ENCODE results near the gene CHL1.

CHL1 gene

GRCh38 chr3:270688-271087 is 74.1 kb downstream of the CHL1 start:
- H3K9me3 ChIP-seq (ENCODE audit: low read length): no peaks in the 10 kb centered on the region
- no peaks in the 10 kb centered on the region for H3K4me1 ChIP-seq (ENCODE audit: insufficient read depth, low read length)
- no peak overlapping the region for H3K4me3 ChIP-seq (ENCODE audit: low read length)
- H3K36me3 ChIP-seq (ENCODE audit: insufficient read depth, low read length): no peaks in the 10 kb centered on the region
- H2AFZ ChIP-seq (ENCODE audit: low read depth, low read length): no peak overlapping the region
- no peaks in the 10 kb centered on the region for H3K27me3 ChIP-seq (ENCODE audit: insufficient read depth, low read length)

GRCh38 chr3:274927-275326 is 78.4 kb downstream of the CHL1 start:
- no peak overlapping the region for H3K4me3 ChIP-seq (ENCODE audit: low read length)
- H3K9me3 ChIP-seq (ENCODE audit: low read length): no peaks in the 10 kb centered on the region
- H3K36me3 ChIP-seq (ENCODE audit: insufficient read depth, low read length): no peaks in the 10 kb centered on the region
- H3K27me3 ChIP-seq (ENCODE audit: insufficient read depth, low read length): no peaks in the 10 kb centered on the region
- H2AFZ ChIP-seq (ENCODE audit: low read depth, low read length): no peak overlapping the region
- H3K4me1 ChIP-seq (ENCODE audit: insufficient read depth, low read length): no peaks in the 10 kb centered on the region

- no peaks in the 10 kb centered on the region for H3K36me3 ChIP-seq (ENCODE audit: insufficient read depth, low read length)
- H3K27me3 ChIP-seq (ENCODE audit: insufficient read depth, low read length): no peaks in the 10 kb centered on the region
- H3K4me3 ChIP-seq (ENCODE audit: low read length): no peak overlapping the region
- H3K9me3 ChIP-seq (ENCODE audit: low read length): no peaks in the 10 kb centered on the region
- no peak overlapping the region for H2AFZ ChIP-seq (ENCODE audit: low read depth, low read length)
- no peaks in the 10 kb centered on the region for H3K4me1 ChIP-seq (ENCODE audit: insufficient read depth, low read length)
Observed at GRCh38 chr3:277873-278272, 81.3 kb downstream of the CHL1 start.

GRCh38 chr3:278300-279064 is 81.9 kb downstream of the CHL1 start:
- no peaks in the 10 kb centered on the region for H3K27me3 ChIP-seq (ENCODE audit: insufficient read depth, low read length)
- no peaks in the 10 kb centered on the region for H3K36me3 ChIP-seq (ENCODE audit: insufficient read depth, low read length)
- H3K4me1 ChIP-seq (ENCODE audit: insufficient read depth, low read length): no peaks in the 10 kb centered on the region
- no peak overlapping the region for H2AFZ ChIP-seq (ENCODE audit: low read depth, low read length)
- no peak overlapping the region for H3K4me3 ChIP-seq (ENCODE audit: low read length)
- H3K9me3 ChIP-seq (ENCODE audit: low read length): no peaks in the 10 kb centered on the region

- no peak overlapping the region for H2AFZ ChIP-seq (ENCODE audit: low read depth, low read length)
- no peaks in the 10 kb centered on the region for H3K36me3 ChIP-seq (ENCODE audit: insufficient read depth, low read length)
- H3K4me1 ChIP-seq (ENCODE audit: insufficient read depth, low read length): no peaks in the 10 kb centered on the region
- no peaks in the 10 kb centered on the region for H3K27me3 ChIP-seq (ENCODE audit: insufficient read depth, low read length)
- no peak overlapping the region for H3K4me3 ChIP-seq (ENCODE audit: low read length)
- no peaks in the 10 kb centered on the region for H3K9me3 ChIP-seq (ENCODE audit: low read length)
Observed at GRCh38 chr3:279325-279724, 82.8 kb downstream of the CHL1 start.

GRCh38 chr3:280681-281080 is 84.1 kb downstream of the CHL1 start:
- no peak overlapping the region for H2AFZ ChIP-seq (ENCODE audit: low read depth, low read length)
- no peak overlapping the region for H3K4me3 ChIP-seq (ENCODE audit: low read length)
- H3K9me3 ChIP-seq (ENCODE audit: low read length): no peaks in the 10 kb centered on the region
- no peaks in the 10 kb centered on the region for H3K4me1 ChIP-seq (ENCODE audit: insufficient read depth, low read length)
- no peaks in the 10 kb centered on the region for H3K27me3 ChIP-seq (ENCODE audit: insufficient read depth, low read length)
- H3K36me3 ChIP-seq (ENCODE audit: insufficient read depth, low read length): no peaks in the 10 kb centered on the region

- Histone ChIP-seq H3K9me3 (ENCODE audit: low read length) (no peaks in the 10 kb centered on the region), H2AFZ (ENCODE audit: low read depth, low read length) (no peak overlapping the region), H3K4me3 (ENCODE audit: low read length) (no peak overlapping the region), H3K27me3 (ENCODE audit: insufficient read depth, low read length) (no peaks in the 10 kb centered on the region), H3K4me1 (ENCODE audit: insufficient read depth, low read length) (no peaks in the 10 kb centered on the region), H3K36me3 (ENCODE audit: insufficient read depth, low read length) (no peaks in the 10 kb centered on the region)
Observed at GRCh38 chr3:284322-284721, 87.8 kb downstream of the CHL1 start.

GRCh38 chr3:288417-288816 is 91.9 kb downstream of the CHL1 start:
- no peaks in the 10 kb centered on the region for H3K36me3 ChIP-seq (ENCODE audit: insufficient read depth, low read length)
- H3K4me3 ChIP-seq (ENCODE audit: low read length): no peak overlapping the region
- H3K27me3 ChIP-seq (ENCODE audit: insufficient read depth, low read length): no peaks in the 10 kb centered on the region
- H3K4me1 ChIP-seq (ENCODE audit: insufficient read depth, low read length): no peaks in the 10 kb centered on the region
- H3K9me3 ChIP-seq (ENCODE audit: low read length): no peaks in the 10 kb centered on the region
- no peak overlapping the region for H2AFZ ChIP-seq (ENCODE audit: low read depth, low read length)

- no peak overlapping the region for H3K4me3 ChIP-seq (ENCODE audit: low read length)
- no peaks in the 10 kb centered on the region for H3K36me3 ChIP-seq (ENCODE audit: insufficient read depth, low read length)
- no peaks in the 10 kb centered on the region for H3K4me1 ChIP-seq (ENCODE audit: insufficient read depth, low read length)
- H2AFZ ChIP-seq (ENCODE audit: low read depth, low read length): no peak overlapping the region
- no peaks in the 10 kb centered on the region for H3K9me3 ChIP-seq (ENCODE audit: low read length)
- no peaks in the 10 kb centered on the region for H3K27me3 ChIP-seq (ENCODE audit: insufficient read depth, low read length)
Observed at GRCh38 chr3:291028-291427, 94.5 kb downstream of the CHL1 start.

- no peaks in the 10 kb centered on the region for H3K36me3 ChIP-seq (ENCODE audit: insufficient read depth, low read length)
- no peaks in the 10 kb centered on the region for H3K9me3 ChIP-seq (ENCODE audit: low read length)
- H2AFZ ChIP-seq (ENCODE audit: low read depth, low read length): no peak overlapping the region
- H3K4me3 ChIP-seq (ENCODE audit: low read length): no peak overlapping the region
- H3K4me1 ChIP-seq (ENCODE audit: insufficient read depth, low read length): no peaks in the 10 kb centered on the region
- no peaks in the 10 kb centered on the region for H3K27me3 ChIP-seq (ENCODE audit: insufficient read depth, low read length)
Observed at GRCh38 chr3:291646-292436, 95.3 kb downstream of the CHL1 start.

GRCh38 chr3:294096-294495 is 97.5 kb downstream of the CHL1 start:
- no peaks in the 10 kb centered on the region for H3K36me3 ChIP-seq (ENCODE audit: insufficient read depth, low read length)
- no peaks in the 10 kb centered on the region for H3K9me3 ChIP-seq (ENCODE audit: low read length)
- no peak overlapping the region for H2AFZ ChIP-seq (ENCODE audit: low read depth, low read length)
- H3K27me3 ChIP-seq (ENCODE audit: insufficient read depth, low read length): no peaks in the 10 kb centered on the region
- H3K4me3 ChIP-seq (ENCODE audit: low read length): no peak overlapping the region
- H3K4me1 ChIP-seq (ENCODE audit: insufficient read depth, low read length): no peaks in the 10 kb centered on the region

GRCh38 chr3:294581-294980 is 98.0 kb downstream of the CHL1 start:
- Histone ChIP-seq H3K27me3 (ENCODE audit: insufficient read depth, low read length) (no peaks in the 10 kb centered on the region), H3K36me3 (ENCODE audit: insufficient read depth, low read length) (no peaks in the 10 kb centered on the region), H2AFZ (ENCODE audit: low read depth, low read length) (no peak overlapping the region), H3K9me3 (ENCODE audit: low read length) (no peaks in the 10 kb centered on the region), H3K4me3 (ENCODE audit: low read length) (no peak overlapping the region), H3K4me1 (ENCODE audit: insufficient read depth, low read length) (no peaks in the 10 kb centered on the region)

GRCh38 chr3:295166-295565 is 98.6 kb downstream of the CHL1 start:
- H3K9me3 ChIP-seq (ENCODE audit: low read length): no peaks in the 10 kb centered on the region
- no peaks in the 10 kb centered on the region for H3K27me3 ChIP-seq (ENCODE audit: insufficient read depth, low read length)
- no peaks in the 10 kb centered on the region for H3K4me1 ChIP-seq (ENCODE audit: insufficient read depth, low read length)
- no peak overlapping the region for H2AFZ ChIP-seq (ENCODE audit: low read depth, low read length)
- no peaks in the 10 kb centered on the region for H3K36me3 ChIP-seq (ENCODE audit: insufficient read depth, low read length)
- H3K4me3 ChIP-seq (ENCODE audit: low read length): no peak overlapping the region

Data from neuron (in vitro differentiated cells).